Measurements from ENCODE around the gene RBMY1D.
"Not testable (repeated sequence)": the region's sequence is repeated elsewhere in the genome, so short reads cannot be mapped to it uniquely, and the experiment has no call there.

Gene RBMY1D

DNA sequence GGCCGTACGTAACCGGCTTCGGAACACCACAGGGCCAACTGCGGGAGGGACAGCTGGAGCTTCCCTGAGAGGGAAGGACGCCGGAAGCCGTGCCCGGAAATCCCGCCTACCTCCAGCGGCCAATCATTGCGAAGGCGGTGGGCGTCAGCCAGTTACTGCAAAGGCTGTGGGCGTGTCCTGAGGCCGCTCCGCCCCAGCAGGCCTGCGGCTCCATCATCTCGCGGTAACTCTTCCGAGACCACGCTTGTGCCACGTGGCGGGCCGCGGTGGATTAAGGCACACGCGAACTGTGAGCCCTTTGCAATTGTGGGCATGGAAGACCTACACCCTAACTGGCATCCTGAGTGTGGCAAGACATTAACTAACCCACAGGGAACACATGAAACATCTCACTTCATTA lies at the start of gene RBMY1D:
RBMY1D (minus strand) TSS at position 101 of the 400 bp plus-strand sequence. CDS start 2,013 bp downstream, outside the sequence.
- not testable (repeated sequence) for DNase-seq

DNA sequence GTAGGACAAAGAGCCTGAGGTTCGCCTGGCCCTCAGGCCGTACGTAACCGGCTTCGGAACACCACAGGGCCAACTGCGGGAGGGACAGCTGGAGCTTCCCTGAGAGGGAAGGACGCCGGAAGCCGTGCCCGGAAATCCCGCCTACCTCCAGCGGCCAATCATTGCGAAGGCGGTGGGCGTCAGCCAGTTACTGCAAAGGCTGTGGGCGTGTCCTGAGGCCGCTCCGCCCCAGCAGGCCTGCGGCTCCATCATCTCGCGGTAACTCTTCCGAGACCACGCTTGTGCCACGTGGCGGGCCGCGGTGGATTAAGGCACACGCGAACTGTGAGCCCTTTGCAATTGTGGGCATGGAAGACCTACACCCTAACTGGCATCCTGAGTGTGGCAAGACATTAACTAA lies 23.6 kb upstream of the RBMY1D start, which contains the start of gene RBMY1E:
RBMY1E (minus strand) TSS at position 101 of the 400 bp plus-strand sequence. CDS start 1,978 bp downstream, outside the sequence.
- not testable (repeated sequence) for DNase-seq

DNA sequence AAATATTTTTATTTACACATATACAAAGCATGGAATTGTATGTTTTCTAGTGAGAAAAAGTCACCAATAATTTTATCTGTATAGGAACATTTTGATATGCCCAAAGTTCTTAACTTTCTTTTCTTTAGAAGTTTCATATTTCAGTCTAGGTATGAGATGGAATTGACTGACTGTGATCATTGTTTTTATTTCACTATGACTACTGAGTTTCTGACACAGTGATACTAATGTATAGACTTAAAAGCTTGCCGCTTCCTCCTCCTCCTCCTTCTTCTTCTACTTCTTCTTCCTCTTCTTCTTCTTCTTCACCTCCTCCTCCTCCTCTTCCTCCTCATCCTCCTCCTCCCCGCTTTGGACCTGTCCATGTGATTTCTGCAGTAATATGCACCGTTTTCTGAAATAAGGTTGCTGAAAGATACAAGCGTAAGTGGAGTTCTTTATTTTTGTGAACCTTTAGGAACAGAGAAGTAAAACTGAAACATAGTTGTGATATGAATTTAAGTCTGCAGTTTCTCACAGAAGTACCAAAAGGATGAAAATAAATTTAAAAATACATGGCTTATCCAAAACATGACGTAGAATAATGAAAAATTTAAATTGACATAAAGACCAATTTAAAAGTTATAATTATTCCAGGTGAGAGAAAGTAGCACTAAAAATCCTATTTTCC lies 24.8 kb downstream of the RBMY1D start:
- not testable (repeated sequence) for DNase-seq

DNA sequence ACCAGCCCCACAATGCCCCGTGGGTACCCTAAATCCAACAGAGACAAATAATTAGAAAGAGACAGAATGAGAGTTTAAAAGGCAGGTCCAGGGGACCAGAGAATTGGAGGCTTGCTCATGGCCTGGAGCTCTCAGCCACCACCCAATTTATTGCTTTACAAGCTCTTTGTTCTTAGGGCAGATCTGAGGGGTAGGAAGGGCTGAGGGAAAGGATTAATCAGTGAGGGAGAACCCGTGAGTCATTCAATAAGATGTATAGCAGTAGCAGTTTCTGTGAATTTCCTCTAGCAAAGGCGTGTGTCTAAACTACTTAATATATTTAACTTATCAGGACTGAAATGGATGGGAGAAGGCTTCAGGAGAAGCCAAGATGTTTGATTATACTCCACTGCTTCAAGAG lies 48.8 kb downstream of the RBMY1D start:
- no peak for DNase-seq

DNA sequence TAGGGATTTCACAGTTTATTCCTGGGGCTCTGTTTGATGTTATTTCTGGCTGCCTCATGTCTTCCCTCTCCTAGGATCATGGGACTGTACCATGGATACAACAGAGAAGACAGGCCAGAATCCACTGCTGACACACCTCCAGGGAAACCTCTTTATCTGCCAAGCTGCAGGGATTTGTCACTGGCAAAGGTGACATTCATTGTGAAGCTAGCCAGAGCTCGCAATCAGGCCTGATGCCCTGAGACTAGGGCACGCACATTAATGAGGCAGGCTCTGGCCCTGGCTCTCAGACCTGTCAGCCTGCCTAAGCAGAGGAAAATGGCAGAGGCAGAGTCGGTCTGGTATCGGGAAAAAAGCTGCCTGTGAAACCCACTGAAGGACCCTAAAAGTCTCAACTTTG lies 52.2 kb downstream of the RBMY1D start:
- DNase-seq: no peak

DNA sequence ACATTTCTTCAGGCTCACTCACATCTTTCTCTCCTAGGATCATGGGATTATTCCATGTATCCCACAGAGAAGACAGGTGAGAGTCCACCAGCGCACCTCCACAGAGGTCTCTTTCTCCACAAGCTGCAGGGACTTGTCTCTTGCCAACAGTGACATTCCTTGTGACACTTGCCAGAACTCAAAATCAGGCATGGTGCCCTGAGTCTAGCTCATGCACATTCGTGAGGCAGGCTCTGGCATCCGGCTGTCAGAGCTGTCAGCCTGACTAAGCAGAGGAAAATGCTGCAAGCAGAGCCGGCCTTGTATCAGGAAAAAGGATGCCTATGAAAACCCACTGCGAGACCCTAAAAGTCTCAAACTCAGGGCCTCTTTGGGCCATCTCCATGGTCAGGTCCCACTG lies 54.8 kb downstream of the RBMY1D start:
- no peak for DNase-seq

DNA sequence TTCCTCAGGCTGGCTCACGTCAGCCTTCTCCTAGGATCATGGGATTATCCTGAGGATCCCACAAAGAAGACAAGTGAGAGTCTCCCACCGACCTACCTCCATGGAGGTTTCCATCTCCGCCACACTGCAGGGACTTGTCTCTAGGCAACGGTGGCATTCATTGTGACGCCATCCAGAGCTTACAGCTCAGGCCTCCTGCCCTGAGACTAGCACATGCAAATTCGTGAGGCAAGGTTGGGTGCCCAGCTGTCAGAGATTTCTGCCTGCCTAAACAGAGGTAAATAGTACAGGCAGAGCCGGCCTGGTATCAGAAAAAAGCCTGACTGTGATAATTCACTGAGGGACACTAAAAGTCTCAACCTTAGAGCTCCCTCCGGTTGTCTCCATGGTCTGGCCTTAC lies 58.0 kb downstream of the RBMY1D start:
- DNase-seq: no peak

DNA sequence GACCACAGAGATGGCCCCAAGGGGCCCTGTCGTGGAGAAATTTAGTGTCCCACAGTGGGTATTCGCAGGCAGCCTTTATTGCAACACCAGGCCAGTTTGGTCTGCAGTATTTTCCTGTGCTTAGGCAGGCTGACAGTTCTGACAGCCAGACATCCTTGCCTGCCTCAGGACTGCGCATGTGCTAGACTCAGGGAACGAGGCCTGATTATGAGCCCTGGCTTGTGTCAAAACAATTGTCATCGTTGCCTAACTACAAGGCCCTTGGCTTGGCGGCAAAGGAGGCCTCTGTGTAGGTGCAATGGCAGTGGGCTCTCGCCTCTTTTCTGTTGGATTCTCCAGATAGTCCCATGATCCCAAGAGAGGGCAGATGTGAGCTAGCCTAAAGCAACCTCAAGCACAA lies 59.3 kb downstream of the RBMY1D start:
- DNase-seq: no peak
